AG20443 (cell line): Measurements from ENCODE around the gene ALPP.
"Not testable (repeated sequence)": the region's sequence is repeated elsewhere in the genome, so short reads cannot be mapped to it uniquely, and the experiment has no call there.

Source experiments
- DNase-seq: peaks from one replicate; pipeline ENCODE4 v3.0.0; 2012; ENCODE audit warnings: low spot score, mixed read lengths

ALPP gene

DNA sequence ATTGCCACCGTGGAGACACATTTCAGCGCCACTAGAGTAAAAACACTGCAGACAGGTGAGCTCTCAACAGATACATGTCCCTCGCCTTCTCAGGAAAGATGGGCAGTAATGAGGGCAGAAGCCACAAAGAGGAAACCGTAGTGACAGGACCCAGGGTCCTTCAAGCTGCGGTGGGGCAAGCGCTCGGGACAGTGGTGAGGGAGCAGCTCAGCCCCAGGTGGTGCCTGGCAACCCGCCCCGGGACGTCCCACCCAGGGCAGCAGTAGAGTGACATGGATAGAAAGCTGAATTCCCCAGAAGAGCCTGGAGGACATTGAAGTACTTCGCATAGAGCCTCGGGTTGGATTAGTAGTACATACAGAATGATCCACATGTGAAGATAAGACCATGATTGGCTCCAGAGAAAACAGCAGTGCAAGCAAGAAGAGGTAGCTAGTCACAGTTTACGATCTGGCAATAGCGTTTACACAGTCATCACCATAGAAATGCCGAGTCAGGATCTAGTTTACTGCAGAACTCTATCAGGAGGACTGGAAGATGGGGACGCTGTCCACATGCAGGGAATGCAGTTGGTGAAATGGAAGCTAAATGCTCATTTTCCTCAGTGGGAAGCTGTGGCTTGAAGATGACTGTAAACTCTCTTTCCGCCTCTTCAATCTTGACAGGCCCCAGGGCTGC is 37.4 kb upstream of the ALPP start:
- no peak for DNase-seq

GRCh38 chr2:232341739-232342126 is 36.8 kb upstream of the ALPP start:
- no peak for DNase-seq

DNA sequence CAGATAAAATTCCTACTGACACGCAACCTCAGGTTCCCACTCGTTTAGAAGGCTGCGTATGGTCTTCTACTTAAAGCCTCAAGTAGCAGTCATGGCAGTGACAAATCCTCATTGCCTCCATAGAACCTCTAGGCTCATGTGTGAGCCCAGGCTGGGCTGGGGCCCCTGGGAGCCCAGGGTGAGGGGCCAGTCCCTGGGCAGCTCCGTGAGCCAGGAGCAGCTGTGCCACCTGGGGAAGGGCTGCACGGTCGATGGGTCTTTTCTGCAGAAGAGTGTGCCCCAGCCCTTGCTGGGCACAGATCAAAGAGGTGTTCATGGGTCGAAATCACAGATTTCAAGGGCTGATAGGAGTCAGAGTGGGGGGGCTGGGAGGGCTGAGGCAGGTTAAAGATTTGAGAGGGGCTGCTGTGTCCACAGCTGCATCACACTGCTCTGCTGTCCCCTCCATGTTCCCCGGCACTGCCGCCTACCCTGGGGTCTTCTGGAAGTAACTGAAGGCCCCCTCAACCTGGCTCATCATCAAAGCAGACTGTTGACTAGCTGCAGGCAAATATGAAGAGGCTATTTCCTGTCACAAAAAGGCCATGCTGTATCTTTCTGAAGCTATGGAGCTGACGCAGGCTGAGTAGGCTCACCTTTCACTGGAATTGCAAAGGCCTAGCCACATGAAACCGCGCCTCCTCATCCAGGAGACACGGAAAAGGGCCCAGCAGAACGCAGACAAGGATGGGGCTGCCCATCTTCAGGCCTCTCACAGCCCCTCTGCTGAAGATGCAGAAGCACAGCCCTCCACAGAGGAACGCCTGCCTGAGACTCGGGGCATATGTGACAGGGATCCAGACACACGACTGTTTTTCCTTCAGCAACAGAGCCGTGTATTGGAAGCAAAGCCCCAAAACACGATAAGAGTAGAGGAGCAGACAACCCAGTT is 35.7 kb upstream of the ALPP start:
- DNase-seq: no peak

GRCh38 chr2:232343821-232344220 is 34.7 kb upstream of the ALPP start:
- DNase-seq: no peak

GRCh38 chr2:232345251-232345650 is 33.3 kb upstream of the ALPP start:
- DNase-seq: no peak

DNA sequence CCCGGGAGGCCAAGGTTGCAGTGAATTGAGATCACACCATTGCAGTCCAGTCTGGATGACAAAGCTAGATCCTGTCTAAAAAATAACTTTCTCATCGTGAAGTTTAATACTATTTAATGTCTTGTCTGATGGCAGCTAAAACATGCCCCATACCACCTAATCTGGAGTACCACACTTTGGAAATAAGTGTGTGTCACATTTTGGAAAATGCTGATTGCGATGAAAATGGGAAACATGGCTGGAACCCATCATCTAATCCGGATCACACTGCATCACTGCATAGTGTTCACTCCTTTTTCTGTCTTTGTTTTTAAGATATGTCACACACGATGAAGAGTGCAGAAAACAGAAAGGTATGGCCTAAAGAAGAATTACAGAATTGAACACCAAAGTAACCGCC is 31.2 kb upstream of the ALPP start:
- no peak for DNase-seq

DNA sequence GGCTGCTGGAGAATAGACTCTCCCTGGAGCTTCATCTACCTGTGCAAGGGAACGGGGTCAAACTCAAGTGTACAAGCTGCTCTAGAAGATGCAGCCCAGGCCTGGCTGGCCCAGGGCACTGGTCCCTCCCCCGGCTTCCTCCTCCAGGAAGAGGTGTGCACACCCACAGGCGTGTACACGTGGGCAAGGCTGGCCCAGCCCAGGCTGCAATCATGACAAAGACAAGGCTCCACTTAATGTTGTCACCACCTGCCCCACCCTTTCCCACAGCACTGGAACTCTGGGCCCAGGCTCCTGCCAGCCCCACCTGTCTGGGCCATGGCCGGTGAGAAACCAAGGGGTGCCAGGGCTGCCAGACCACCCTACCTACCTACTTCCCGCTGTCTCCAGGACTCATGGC is 29.6 kb upstream of the ALPP start:
- DNase-seq: no peak

DNA sequence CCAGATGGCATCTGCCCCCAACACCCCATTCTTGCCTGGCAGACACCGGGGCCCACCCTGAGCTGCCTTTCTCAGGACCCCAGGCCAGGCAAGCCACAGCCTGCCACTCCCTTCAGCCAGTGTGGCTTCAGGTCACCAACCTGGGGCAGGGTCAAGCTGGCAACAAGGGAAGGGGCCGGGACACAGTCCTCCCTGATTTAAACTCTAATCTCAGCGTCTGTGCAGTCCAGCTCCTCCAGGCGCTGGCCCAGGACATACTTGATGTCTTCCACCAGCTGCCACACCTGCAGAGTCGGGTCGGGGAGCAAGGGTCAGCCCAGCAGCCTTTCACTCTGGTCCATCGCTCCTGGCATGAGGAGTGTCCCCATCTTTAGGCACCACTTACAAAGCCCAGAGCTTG is 29.0 kb upstream of the ALPP start:
- no peak for DNase-seq

GRCh38 chr2:232349946-232350635 is 28.5 kb upstream of the ALPP start:
- no peak for DNase-seq

GRCh38 chr2:232350804-232351685 is 27.5 kb upstream of the ALPP start:
- DNase-seq: no peak

DNA sequence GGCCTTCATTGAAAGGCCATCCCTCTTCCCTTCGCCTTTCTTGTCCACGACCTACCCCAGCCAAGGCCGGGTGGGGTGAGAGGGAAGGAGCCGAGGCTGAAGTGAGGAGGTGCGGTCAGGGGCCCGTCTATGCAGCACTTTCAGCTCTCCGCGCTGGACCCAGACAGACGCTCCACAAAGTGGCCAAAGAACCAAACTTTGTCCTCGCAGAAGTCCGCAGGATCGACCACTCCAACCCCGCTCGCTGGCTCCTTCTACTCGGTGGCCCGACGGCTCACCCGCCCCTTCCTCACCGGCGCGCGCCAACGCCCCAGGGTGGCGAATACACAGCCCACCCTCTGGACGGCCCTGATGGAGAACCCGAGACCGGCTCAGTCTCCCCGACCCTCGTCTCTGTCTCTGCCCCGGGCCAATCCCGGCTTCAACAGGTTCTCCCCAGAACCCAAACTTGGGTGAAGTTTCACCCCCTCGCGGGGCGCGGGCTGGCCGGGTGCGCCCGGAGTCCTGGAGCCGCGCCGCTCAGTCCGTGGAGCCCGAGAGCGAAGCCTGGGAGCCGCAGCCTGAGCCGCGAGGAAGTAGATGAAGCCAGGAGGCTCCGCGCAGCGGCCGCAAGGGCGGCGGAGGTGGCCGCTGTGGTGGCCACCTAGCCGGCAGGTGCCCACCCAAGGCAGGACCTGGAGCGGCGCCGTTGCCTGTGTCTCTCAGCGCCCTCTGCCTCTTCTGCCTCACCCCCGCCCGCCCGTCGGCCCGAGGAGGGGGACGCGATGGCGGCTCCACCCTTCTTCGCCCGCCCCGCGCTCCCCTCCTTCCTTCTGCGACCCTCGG is 26.7 kb upstream of the ALPP start:
- DNase-seq: no peak

DNA sequence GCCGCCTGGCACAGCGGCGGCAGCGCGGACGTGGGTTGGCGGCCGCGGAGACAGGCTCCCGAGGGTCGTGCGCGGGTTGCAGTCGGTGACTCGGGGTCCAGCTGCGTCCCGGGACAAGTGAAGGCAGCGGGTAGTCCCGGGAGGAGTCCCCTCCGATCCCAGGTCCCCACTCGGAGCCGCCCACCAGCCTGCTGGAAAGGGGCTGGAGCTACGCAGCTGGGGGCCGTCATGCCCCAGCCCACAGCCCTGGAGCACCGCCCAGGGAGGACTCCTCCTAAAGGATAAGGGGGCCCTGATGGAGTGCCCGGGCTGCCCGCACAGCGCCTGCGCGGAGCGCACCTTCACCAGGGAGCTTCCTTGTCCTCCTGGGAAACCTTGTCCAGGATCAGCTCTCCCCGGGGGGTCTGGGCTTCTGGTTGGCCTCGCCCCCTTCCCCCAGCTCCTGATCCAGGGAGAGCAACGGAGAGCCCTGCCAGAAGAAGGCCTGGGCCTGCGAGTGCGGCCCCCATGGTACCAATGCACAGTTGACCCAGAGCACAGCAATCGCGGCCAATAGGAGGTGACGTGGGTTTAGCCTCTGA is 25.9 kb upstream of the ALPP start:
- no peak for DNase-seq

DNA sequence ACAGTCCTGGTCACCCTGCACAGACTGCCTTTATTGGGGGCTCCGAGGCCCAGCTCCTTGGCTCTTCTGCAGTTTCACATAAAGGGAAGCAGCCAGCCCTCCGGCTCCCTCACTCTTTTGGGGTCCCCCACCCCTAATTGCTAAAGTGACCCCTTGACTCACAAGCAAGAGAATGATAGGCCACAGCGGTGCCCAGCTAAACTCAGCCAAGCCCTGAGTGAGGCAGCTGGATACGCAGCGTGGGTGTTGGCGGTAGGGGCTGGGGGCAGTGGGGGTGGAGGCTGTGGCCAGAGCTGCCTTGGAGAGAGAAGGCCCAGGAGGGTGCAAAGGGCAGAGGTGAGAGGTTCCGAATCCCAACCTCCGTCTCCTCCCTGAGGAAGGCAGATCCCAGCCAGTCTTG is 25.5 kb upstream of the ALPP start:
- no peak for DNase-seq

DNA sequence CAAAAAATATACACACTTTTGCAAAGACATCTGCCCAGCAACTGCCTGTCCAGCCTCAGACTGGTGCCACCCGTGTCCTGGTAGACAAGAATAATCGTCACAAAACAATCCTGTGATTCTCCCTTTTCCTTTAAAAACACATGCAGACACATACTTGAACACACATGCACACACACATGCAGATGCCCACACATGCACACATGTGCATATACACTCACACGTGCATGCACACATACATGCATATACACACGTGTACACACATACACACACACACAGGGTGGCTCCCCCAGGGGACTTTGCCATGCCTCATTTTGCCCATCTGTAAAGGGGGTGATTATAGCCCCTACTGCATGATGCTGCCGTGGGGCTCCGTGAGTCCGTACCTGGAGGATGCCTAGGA is 24.9 kb upstream of the ALPP start:
- no peak for DNase-seq

GRCh38 chr2:232354069-232354468 is 24.5 kb upstream of the ALPP start:
- no peak for DNase-seq

DNA sequence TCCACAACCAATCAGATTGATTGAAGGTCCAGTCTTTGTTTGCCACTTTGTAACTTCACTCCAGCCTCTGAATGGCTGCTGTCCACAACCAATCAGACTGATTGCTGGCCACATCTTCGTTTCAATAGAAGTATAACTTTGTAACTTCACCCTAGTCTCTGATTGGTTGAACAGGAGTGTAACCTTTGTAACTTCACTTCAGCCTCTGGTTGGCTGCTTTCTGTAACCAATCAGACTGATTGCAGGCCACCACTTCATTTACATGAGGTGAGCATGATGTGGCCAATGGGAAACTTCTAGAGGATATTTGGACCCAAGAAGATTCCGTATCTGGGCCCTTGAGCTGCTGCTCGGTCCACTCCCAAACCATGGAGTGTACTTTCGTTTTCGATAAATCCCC is 16.9 kb upstream of the ALPP start:
- DNase-seq: no peak

DNA sequence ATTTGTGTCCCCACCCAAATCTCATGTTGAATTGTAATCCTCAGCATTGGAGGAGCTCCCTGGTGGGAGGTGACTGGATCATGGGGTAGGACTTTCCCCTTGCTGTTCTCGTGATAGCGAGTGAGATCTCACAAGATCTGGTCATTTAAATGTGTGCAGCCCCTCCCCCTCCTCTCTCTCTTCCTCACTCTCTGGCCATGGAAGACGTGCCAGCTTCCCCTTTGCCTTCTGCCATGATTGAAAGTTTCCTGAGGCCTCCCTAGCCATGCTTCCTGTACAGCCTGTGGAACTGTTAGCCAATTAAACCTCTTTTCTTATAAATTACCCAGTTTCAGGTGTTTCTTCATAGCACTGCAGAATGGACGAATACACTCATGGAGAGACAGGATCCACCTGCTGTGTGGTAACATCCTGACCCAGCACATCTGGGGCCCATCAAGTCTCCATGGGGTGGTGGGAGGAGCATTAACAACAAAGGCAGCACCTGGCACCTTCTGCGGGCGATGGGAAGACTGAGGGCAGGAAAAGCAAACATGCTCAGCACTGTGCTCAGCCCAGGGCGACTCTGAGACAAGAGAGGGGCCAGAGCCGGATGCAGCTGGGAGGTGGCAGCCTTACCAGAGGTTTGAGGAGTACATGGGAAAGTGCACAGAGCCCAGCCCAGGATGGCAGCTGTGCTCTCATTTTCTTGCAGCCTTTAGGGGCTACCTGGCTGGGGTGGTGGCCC is 16.2 kb upstream of the ALPP start:
- DNase-seq: no peak

GRCh38 chr2:232363064-232363783 is 15.3 kb upstream of the ALPP start:
- DNase-seq: not testable (repeated sequence)
